ENCODE results near the gene PRKAG2.

PRKAG2 gene

GRCh38 chr7:151725844-151726651 is 150.9 kb downstream of the PRKAG2 start:
- Mint-ChIP-seq H3K4me3 (peak overlapping the region in 1 of 2 donors; percentile 26), H3K27ac (peak overlapping the region in 1 of 2 donors; percentile 20), H3K27me3 (no peaks in the 10 kb centered on the region), H3K4me1 (peaks cover 40% of the 10 kb centered on the region), H3K9me3 (no peaks in the 10 kb centered on the region)
- ATAC-seq (no peak), DNase-seq (no peak)

GRCh38 chr7:151724920-151725584 is 151.9 kb downstream of the PRKAG2 start:
- no peak overlapping the region for H3K4me3 Mint-ChIP-seq
- peaks cover 40% of the 10 kb centered on the region for H3K4me1 Mint-ChIP-seq
- H3K27ac Mint-ChIP-seq, result no peak overlapping the region
- ATAC-seq, result no peak
- no peak for DNase-seq
- H3K9me3 Mint-ChIP-seq, result no peaks in the 10 kb centered on the region
- no peaks in the 10 kb centered on the region for H3K27me3 Mint-ChIP-seq

GRCh38 chr7:151724250-151724915 is 152.5 kb downstream of the PRKAG2 start:
- no peak for ATAC-seq
- H3K9me3 Mint-ChIP-seq, result no peaks in the 10 kb centered on the region
- H3K27ac Mint-ChIP-seq, result no peak overlapping the region
- peaks cover 40% of the 10 kb centered on the region for H3K4me1 Mint-ChIP-seq
- no peaks in the 10 kb centered on the region for H3K27me3 Mint-ChIP-seq
- no peak for DNase-seq
- no peak overlapping the region for H3K4me3 Mint-ChIP-seq

GRCh38 chr7:151723321-151723720 is 153.6 kb downstream of the PRKAG2 start:
- no peak overlapping the region for H3K4me3 Mint-ChIP-seq
- H3K27me3 Mint-ChIP-seq, result no peaks in the 10 kb centered on the region
- ATAC-seq, result no peak
- H3K27ac Mint-ChIP-seq, result no peak overlapping the region
- H3K4me1 Mint-ChIP-seq, result peaks cover 35% of the 10 kb centered on the region
- H3K9me3 Mint-ChIP-seq, result no peaks in the 10 kb centered on the region
- DNase-seq, result no peak

GRCh38 chr7:151722533-151722932 is 154.4 kb downstream of the PRKAG2 start:
- ATAC-seq (no peak), DNase-seq (no peak)
- H3K27ac Mint-ChIP-seq, result no peak overlapping the region
- H3K4me1 Mint-ChIP-seq, result peaks cover 27% of the 10 kb centered on the region
- H3K4me3 Mint-ChIP-seq, result no peak overlapping the region
- no peaks in the 10 kb centered on the region for H3K27me3 Mint-ChIP-seq
- no peaks in the 10 kb centered on the region for H3K9me3 Mint-ChIP-seq

GRCh38 chr7:151721694-151722093 is 155.2 kb downstream of the PRKAG2 start:
- DNase-seq (no peak), ATAC-seq (no peak)
- H3K9me3 Mint-ChIP-seq, result no peaks in the 10 kb centered on the region
- H3K4me1 Mint-ChIP-seq, result peaks cover 19% of the 10 kb centered on the region
- H3K27ac Mint-ChIP-seq, result peak overlapping the region in 1 of 2 donors; percentile 78
- no peak overlapping the region for H3K4me3 Mint-ChIP-seq
- H3K27me3 Mint-ChIP-seq, result no peaks in the 10 kb centered on the region

GRCh38 chr7:151721236-151721635 is 155.7 kb downstream of the PRKAG2 start:
- peaks cover 14% of the 10 kb centered on the region for H3K4me1 Mint-ChIP-seq
- no peak overlapping the region for H3K27ac Mint-ChIP-seq
- no peak overlapping the region for H3K4me3 Mint-ChIP-seq
- no peaks in the 10 kb centered on the region for H3K27me3 Mint-ChIP-seq
- ATAC-seq (peak; percentile 47), DNase-seq (no peak)
- no peaks in the 10 kb centered on the region for H3K9me3 Mint-ChIP-seq

- no peak for DNase-seq
- Mint-ChIP-seq H3K27ac (no peak overlapping the region), H3K27me3 (no peaks in the 10 kb centered on the region), H3K4me3 (no peak overlapping the region), H3K4me1 (peaks cover 5% of the 10 kb centered on the region), H3K9me3 (no peaks in the 10 kb centered on the region)
- ATAC-seq, result no peak
These were observed 156.6 kb downstream of the PRKAG2 start for GRCh38 chr7:151720280-151720679.

- H3K4me1 Mint-ChIP-seq, result peaks cover under 1% of the 10 kb centered on the region
- ATAC-seq (no peak), DNase-seq (no peak)
- no peak overlapping the region for H3K27ac Mint-ChIP-seq
- H3K9me3 Mint-ChIP-seq, result no peaks in the 10 kb centered on the region
- no peaks in the 10 kb centered on the region for H3K27me3 Mint-ChIP-seq
- no peak overlapping the region for H3K4me3 Mint-ChIP-seq
These were observed 157.0 kb downstream of the PRKAG2 start for GRCh38 chr7:151719897-151720242.

GRCh38 chr7:151719031-151719896 is 157.7 kb downstream of the PRKAG2 start:
- DNase-seq (no peak), ATAC-seq (no peak)
- H3K27ac Mint-ChIP-seq, result no peak overlapping the region
- no peaks in the 10 kb centered on the region for H3K27me3 Mint-ChIP-seq
- H3K9me3 Mint-ChIP-seq, result no peaks in the 10 kb centered on the region
- no peak overlapping the region for H3K4me3 Mint-ChIP-seq
- no peaks in the 10 kb centered on the region for H3K4me1 Mint-ChIP-seq

GRCh38 chr7:151717918-151718317 is 159.0 kb downstream of the PRKAG2 start:
- Mint-ChIP-seq H3K9me3 (no peaks in the 10 kb centered on the region), H3K4me1 (peaks cover 2% of the 10 kb centered on the region), H3K4me3 (no peak overlapping the region), H3K27me3 (no peaks in the 10 kb centered on the region), H3K27ac (no peak overlapping the region)
- ATAC-seq, result no peak
- DNase-seq, result no peak

- H3K4me3 Mint-ChIP-seq, result no peak overlapping the region
- H3K27me3 Mint-ChIP-seq, result no peaks in the 10 kb centered on the region
These were observed 159.5 kb downstream of the PRKAG2 start for GRCh38 chr7:151717415-151717814.

GRCh38 chr7:151716323-151716722 is 160.6 kb downstream of the PRKAG2 start:
- DNase-seq, result no peak
- H3K9me3 Mint-ChIP-seq, result no peaks in the 10 kb centered on the region
- no peak for ATAC-seq
- H3K27me3 Mint-ChIP-seq, result no peaks in the 10 kb centered on the region
- H3K4me3 Mint-ChIP-seq, result no peak overlapping the region
- peaks cover 14% of the 10 kb centered on the region for H3K4me1 Mint-ChIP-seq
- H3K27ac Mint-ChIP-seq, result no peak overlapping the region

More at GRCh38 chr7:151717415-151717814, 159.5 kb downstream of the PRKAG2 start:
- H3K4me1 Mint-ChIP-seq, result peaks cover 7% of the 10 kb centered on the region
- peak overlapping the region in 1 of 2 donors; percentile 81 for H3K27ac Mint-ChIP-seq
- DNase-seq (no peak), ATAC-seq (no peak)
- H3K9me3 Mint-ChIP-seq, result no peaks in the 10 kb centered on the region

GRCh38 chr7:151715666-151716315 is 161.1 kb downstream of the PRKAG2 start:
- no peak overlapping the region for H3K27ac Mint-ChIP-seq
- DNase-seq (no peak), ATAC-seq (no peak)
- H3K27me3 Mint-ChIP-seq, result no peaks in the 10 kb centered on the region
- peaks cover 14% of the 10 kb centered on the region for H3K4me1 Mint-ChIP-seq
- H3K4me3 Mint-ChIP-seq, result no peak overlapping the region
- no peaks in the 10 kb centered on the region for H3K9me3 Mint-ChIP-seq

- ATAC-seq, result no peak
- no peaks in the 10 kb centered on the region for H3K27me3 Mint-ChIP-seq
- no peaks in the 10 kb centered on the region for H3K9me3 Mint-ChIP-seq
These were observed 162.7 kb downstream of the PRKAG2 start for GRCh38 chr7:151714201-151714600.

More at GRCh38 chr7:151714201-151714600, 162.7 kb downstream of the PRKAG2 start:
- peaks cover 14% of the 10 kb centered on the region for H3K4me1 Mint-ChIP-seq
- no peak for DNase-seq
- no peak overlapping the region for H3K4me3 Mint-ChIP-seq
- H3K27ac Mint-ChIP-seq, result no peak overlapping the region

Measured in stimulated activated naive CD8-positive, alpha-beta T cell treated with anti-CD3 and anti-CD28 coated beads, Interleukin-15, amount 100 ng/mL, for 72 hours (primary cell).